ENCODE measurements around the gene PSMC5. TPM values are rescaled to one million over a fixed set of nuclear protein-coding genes. Genes with fewer than 3 reads are reported as not detected.

The PSMC5 gene
- total RNA-seq, 1 experiment from 2014 or later: 183 TPM

DNA sequence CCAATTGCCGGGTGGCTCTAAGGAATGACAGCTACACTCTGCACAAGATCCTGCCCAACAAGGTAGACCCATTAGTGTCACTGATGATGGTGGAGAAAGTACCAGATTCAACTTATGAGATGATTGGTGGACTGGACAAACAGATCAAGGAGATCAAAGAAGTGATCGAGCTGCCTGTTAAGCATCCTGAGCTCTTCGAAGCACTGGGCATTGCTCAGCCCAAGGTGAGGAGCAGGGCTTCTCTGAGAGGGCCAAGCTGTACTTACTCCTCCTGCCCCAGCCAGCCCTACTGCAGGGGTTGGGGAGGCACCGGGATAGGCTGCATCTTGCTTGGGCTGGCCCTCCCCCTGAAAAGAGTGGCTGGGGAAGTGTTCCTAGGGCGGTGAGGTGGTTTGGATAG is 3.0 kb downstream of the PSMC5 start:
- H3K79me2 ChIP-seq (ENCODE audit: insufficient read depth, low read length): peaks cover 8% of the 10 kb centered on the region; the same call in 1 of the 2 replicates

More for the DNA sequence above, 3.0 kb downstream of the PSMC5 start:
- H3K4me2 ChIP-seq (ENCODE audit: insufficient read depth, insufficient read length, low read length): no peak overlapping the region
- no peak overlapping the region for H2BK12ac ChIP-seq (ENCODE audit: insufficient read length, low read depth, low read length)
- H3K14ac ChIP-seq (ENCODE audit: insufficient read depth, low read length): no peak overlapping the region
- WGBS (ENCODE audit: extremely low coverage, insufficient read length, low lambda C conversion rate): no CpG with 5 or more reads among the region's 5 CpGs
- no peak overlapping the region for H2BK120ac ChIP-seq (ENCODE audit: low read depth, low read length, poor library complexity, severe bottlenecking)
- H2BK20ac ChIP-seq (ENCODE audit: low read depth, low read length, poor library complexity, severe bottlenecking): no peak overlapping the region
- peaks cover 3% of the 10 kb centered on the region for H3K79me1 ChIP-seq (ENCODE audit: insufficient read depth, low read depth, low read length, poor library complexity, severe bottlenecking)
- no peak overlapping the region for H3T11ph ChIP-seq (ENCODE audit: low read length)
- H3K36me3 Mint-ChIP-seq (ENCODE audit: insufficient read depth in 1 of 3, low read depth in 3 of 3): peaks cover 58 to 94% (median 74%) of the 10 kb centered on the region in 3 experiments
- no peak overlapping the region for H2AK5ac ChIP-seq (ENCODE audit: insufficient read length, low read length)
- H3K27me3 Mint-ChIP-seq (ENCODE audit: low read depth): no peaks in the 10 kb centered on the region; the same call in 1 of the 2 replicates
- H4K5ac ChIP-seq (ENCODE audit: insufficient read length, low read depth, low read length): no peak overlapping the region
- H4K8ac ChIP-seq (replicated peaks; ENCODE audit: insufficient read length, low read depth, low read length): no peak overlapping the region
- H3K4me3 Mint-ChIP-seq: no peak overlapping the region
- H3K4me1 ChIP-seq (ENCODE audit: insufficient read depth, low read length): no peaks in the 10 kb centered on the region
- H3K9ac ChIP-seq (ENCODE audit: extremely low read depth, insufficient read length, low read length): no peak overlapping the region
- H2BK15ac ChIP-seq (ENCODE audit: low read depth, low read length): no peak overlapping the region
- H2AFZ ChIP-seq (ENCODE audit: low read length): no peak overlapping the region
- H3K27me3 ChIP-seq (ENCODE audit: insufficient read depth, low read length): no peaks in the 10 kb centered on the region
- H3K18ac ChIP-seq (ENCODE audit: insufficient read length, low read depth, low read length): no peak overlapping the region
- no peak overlapping the region for H3K56ac ChIP-seq (ENCODE audit: insufficient read length, low read depth, low read length)
- H3K4ac ChIP-seq (ENCODE audit: low read depth, low read length): no peak overlapping the region
- H4K91ac ChIP-seq (ENCODE audit: insufficient read length, low read depth, low read length): no peak overlapping the region
- H4K20me1 ChIP-seq (ENCODE audit: control insufficient read depth, insufficient read depth, insufficient read length): peaks cover 2% of the 10 kb centered on the region
- H3K27ac Mint-ChIP-seq: no peak overlapping the region
- H3K4me1 Mint-ChIP-seq: peaks cover 13 to 19% of the 10 kb centered on the region in 2 experiments
- H3K23me2 ChIP-seq (ENCODE audit: insufficient read length, low read depth, low read length, poor library complexity, severe bottlenecking): peaks cover 6% of the 10 kb centered on the region
- no peaks in the 10 kb centered on the region; a peak in 1 of 5 replicates for H3K9me3 Mint-ChIP-seq
- TF ChIP-seq CTCF (conservative IDR thresholded peaks at IDR 0.05): no peak
- no peaks in the 10 kb centered on the region for H3K9me3 ChIP-seq (ENCODE audit: control insufficient read depth, low read depth, low read length)
- no peak overlapping the region for H3K23ac ChIP-seq (ENCODE audit: insufficient read length, low read depth, low read length)
- H3K27ac ChIP-seq (ENCODE audit: insufficient read length, low read depth, low read length): no peak overlapping the region
- H2BK5ac ChIP-seq (ENCODE audit: insufficient read length, low read length): no peak overlapping the region
- DNase-seq: no peak

Measured in H9 (cell line).